ENCODE results near the gene TUBA4A. TPM values are rescaled to one million over a fixed set of nuclear protein-coding genes. Genes with fewer than 3 reads are reported as not detected.

TUBA4A gene
- total and polyA plus RNA-seq, 10 of the 15 experiments (the other 5 are each of a cell fraction or from before 2014, with no cell fraction given), result 58.2 to 325 (median 134) TPM

DNA sequence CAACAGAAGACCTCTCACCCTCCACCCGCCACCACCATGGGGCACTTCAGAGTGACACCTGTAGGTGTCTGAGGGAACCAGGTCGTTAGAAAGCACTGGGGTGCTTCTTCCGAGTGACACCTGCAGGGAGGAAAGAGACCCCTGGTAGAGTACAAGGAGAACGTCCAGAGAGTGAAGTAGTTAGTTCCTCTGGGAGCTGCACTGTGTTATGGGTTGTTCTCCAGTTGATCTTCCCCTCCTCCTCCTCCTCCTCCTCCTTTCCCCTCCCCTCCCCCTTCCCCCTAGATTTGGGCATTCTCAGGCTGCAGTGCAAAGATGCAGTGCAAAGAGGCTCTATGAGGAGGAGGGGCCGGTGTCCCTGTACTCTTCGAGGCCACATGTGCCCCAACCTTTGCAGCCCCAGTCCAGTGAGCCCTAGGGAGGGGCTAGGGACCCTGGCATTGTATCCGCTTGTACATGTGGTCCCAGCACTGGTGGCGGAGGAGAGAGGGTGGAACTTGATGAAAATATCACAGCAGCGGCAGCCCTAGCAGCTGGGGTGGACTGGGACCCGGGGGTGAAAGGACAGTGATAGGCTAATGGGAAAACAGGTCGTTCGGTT, 26.3 kb upstream of the TUBA4A start (continued):
- TF ChIP-seq, protein P1, sequence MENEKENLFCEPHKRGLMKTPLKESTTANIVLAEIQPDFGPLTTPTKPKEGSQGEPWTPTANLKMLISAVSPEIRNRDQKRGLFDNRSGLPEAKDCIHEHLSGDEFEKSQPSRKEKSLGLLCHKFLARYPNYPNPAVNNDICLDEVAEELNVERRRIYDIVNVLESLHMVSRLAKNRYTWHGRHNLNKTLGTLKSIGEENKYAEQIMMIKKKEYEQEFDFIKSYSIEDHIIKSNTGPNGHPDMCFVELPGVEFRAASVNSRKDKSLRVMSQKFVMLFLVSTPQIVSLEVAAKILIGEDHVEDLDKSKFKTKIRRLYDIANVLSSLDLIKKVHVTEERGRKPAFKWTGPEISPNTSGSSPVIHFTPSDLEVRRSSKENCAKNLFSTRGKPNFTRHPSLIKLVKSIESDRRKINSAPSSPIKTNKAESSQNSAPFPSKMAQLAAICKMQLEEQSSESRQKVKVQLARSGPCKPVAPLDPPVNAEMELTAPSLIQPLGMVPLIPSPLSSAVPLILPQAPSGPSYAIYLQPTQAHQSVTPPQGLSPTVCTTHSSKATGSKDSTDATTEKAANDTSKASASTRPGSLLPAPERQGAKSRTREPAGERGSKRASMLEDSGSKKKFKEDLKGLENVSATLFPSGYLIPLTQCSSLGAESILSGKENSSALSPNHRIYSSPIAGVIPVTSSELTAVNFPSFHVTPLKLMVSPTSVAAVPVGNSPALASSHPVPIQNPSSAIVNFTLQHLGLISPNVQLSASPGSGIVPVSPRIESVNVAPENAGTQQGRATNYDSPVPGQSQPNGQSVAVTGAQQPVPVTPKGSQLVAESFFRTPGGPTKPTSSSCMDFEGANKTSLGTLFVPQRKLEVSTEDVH (IDR thresholded peaks at IDR 0.05; ENCODE audit: low read depth, partially characterized antibody), result peak; percentile 28
- peak in 1 of 2 experiments; percentile 24; a peak in 1 of 4 replicates for TF ChIP-seq EP300 (IDR thresholded peaks at IDR 0.05; ENCODE audit: borderline replicate concordance in 1 of 2, control insufficient read depth in 1 of 2, low read depth in 2 of 2, low read length in 2 of 2)

DNA sequence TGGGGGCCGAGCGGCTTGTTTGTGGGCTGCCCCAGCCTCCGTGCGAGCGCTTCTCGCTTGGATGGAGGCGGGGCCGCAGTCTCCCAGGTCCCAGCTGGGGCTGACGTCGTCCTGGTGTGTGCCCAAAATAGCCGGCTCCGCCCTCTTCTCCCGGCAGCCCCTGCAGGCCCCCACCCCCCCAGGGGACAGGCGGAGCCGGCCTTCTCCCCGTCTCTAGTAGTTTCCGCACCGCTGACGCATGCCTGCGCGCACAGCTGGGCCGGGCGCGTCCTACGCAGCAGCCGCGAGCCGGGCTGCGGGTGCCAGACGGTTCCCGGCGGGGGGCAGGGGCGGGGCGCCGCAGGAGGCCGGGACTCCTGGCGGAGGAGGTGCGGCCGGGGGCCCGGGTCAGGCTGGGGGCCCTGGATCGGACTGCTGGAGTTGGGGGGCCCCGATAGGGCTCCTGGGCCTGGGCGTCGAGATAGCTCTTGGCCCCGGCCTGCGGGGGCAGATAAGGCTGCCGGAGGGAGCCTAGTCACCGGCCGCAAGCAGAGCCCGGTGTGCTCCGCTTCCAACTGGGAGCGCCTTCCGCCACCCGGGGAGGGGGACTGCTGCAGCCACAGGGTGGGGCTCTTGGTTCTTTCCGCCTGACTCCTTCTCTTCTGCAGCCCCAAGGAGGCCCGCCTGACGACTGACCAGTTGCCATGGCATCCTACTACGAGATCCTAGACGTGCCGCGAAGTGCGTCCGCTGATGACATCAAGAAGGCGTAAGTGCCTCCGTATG, 25.6 kb upstream of the TUBA4A start, which contains the start of gene DNAJB2:
Gene DNAJB2 (plus strand): TSS at position 216 of the 765 bp plus-strand sequence. CDS start 468 bp downstream, at position 684.
- peak; percentile 98 for FAIRE-seq
- peak within 1 kb of the TSS; percentile 95 for H3K4me2 ChIP-seq (ENCODE audit: control insufficient read depth, insufficient read depth)
- ChIA-PET RAD21 (ENCODE audit: unreplicated experiment) (interaction anchor here (0.8 to 5.9 kb wide), 11 partner anchors 14 to 220 kb away, joined by 3 to 78 read pairs (median 11); partner anchors contain the start of genes CNPPD1, GLB1L, GMPPA and STK16), CTCF (interaction anchor here (0.5 to 13.5 kb wide), 14 partner anchors 14 to 249 kb away, joined by 3 to 257 read pairs (median 21); partner anchors contain the start of genes CNPPD1, DNPEP, GLB1L and SLC23A3), POLR2A (interaction anchor here (0.5 to 7.0 kb wide), 10 partner anchors 12 to 385 kb away, joined by 3 to 160 read pairs (median 15); partner anchors contain the start of genes ANKZF1, ATG9A, CNPPD1 and DNPEP), SMC1A (ENCODE audit: uncharacterized antibody, unreplicated experiment) (interaction anchor here (0.6 to 8.8 kb wide), 9 partner anchors 14 to 145 kb away, joined by 3 to 98 read pairs (median 4); partner anchors contain the start of genes CNPPD1, GLB1L, NHEJ1 and STK16)
- BruUV-seq (replicated peaks), result no TSS peak
- H3K36me3 ChIP-seq (ENCODE audit: control insufficient read depth in 2 of 2, insufficient read depth in 2 of 2, low read length in 1 of 2), result no peaks in the 10 kb centered on the region; a peak in 1 of 4 replicates
- H4K20me1 ChIP-seq (ENCODE audit: control insufficient read depth, insufficient read depth), result no peaks in the 10 kb centered on the region
- peak within 1 kb of the TSS; percentile 98 for H2AFZ ChIP-seq (ENCODE audit: control insufficient read depth, low read depth, low read length)
- peak within 1 kb of the TSS; percentile 73 for H3K9ac ChIP-seq (ENCODE audit: control insufficient read depth, insufficient read depth, low read length)
- in situ Hi-C loops (cut with MboI), result no loop called here
- peak; percentile 89 for DNase-seq (ENCODE audit: low read depth, low spot score)
- 1% methylated on average over 59 of the region's 65 CpGs for WGBS (ENCODE audit: insufficient coverage, insufficient replicate concordance, low lambda C conversion rate, missing lambda C conversion rate)
- peaks cover 6% of the 10 kb centered on the region for H3K79me2 ChIP-seq (ENCODE audit: control insufficient read depth, insufficient read depth, low read length)
- peak within 1 kb of the TSS; percentile 90 for H3K27ac ChIP-seq (ENCODE audit: control insufficient read depth, insufficient read depth)
- peaks cover 26% of the 10 kb centered on the region for H3K4me1 ChIP-seq (ENCODE audit: control insufficient read depth, insufficient read depth, low read length)
- H3K9me3 ChIP-seq (replicated peaks; ENCODE audit: control insufficient read depth, insufficient read depth, low read length), result no peaks in the 10 kb centered on the region
- ATAC-seq, result peak; percentile 91
- intact Hi-C loops (cut with micrococcal nuclease; ENCODE audit: unreplicated experiment), result loop anchor here (1.0 to 5.0 kb wide), 7 partner anchors 16 to 318 kb away; partner anchors contain the start of genes ANKZF1, ATG9A, CNPPD1 and NHEJ1
- H3K27me3 ChIP-seq (replicated peaks in 1 of 2; ENCODE audit: control insufficient read depth in 2 of 2, insufficient read depth in 2 of 2, low read length in 1 of 2), result no peaks in the 10 kb centered on the region
- peak within 1 kb of the TSS; percentile 71 for H3K4me3 ChIP-seq
- TF ChIP-seq CREB1 (IDR thresholded peaks at IDR 0.05; ENCODE audit: low read depth) (peak; percentile 96), YY1 (IDR thresholded peaks at IDR 0.05; ENCODE audit: low read depth, low read length) (0 out of 2 replicates have a peak, but pooled peaks have one; percentile 47), ATF2 (IDR thresholded peaks at IDR 0.05; ENCODE audit: low read length) (peak; percentile 99), RFX5 (IDR thresholded peaks at IDR 0.05; ENCODE audit: low read depth, low read length) (peak; percentile 59; the same call in 1 of the 2 replicates), POLR2AphosphoS2 (IDR thresholded peaks at IDR 0.05; ENCODE audit: low read depth, low read length) (peak; percentile 78), SIX5 (IDR thresholded peaks at IDR 0.05; ENCODE audit: low read depth, low read length, severe bottlenecking) (no peak), KDM1A (IDR thresholded peaks at IDR 0.05; ENCODE audit: borderline replicate concordance) (no peak)
- TF ChIP-seq, protein P2, sequence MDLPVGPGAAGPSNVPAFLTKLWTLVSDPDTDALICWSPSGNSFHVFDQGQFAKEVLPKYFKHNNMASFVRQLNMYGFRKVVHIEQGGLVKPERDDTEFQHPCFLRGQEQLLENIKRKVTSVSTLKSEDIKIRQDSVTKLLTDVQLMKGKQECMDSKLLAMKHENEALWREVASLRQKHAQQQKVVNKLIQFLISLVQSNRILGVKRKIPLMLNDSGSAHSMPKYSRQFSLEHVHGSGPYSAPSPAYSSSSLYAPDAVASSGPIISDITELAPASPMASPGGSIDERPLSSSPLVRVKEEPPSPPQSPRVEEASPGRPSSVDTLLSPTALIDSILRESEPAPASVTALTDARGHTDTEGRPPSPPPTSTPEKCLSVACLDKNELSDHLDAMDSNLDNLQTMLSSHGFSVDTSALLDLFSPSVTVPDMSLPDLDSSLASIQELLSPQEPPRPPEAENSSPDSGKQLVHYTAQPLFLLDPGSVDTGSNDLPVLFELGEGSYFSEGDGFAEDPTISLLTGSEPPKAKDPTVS (IDR thresholded peaks at IDR 0.05; ENCODE audit: low read depth, low read length), result peak; percentile 61; the same call in 1 of the 2 replicates
- TF ChIP-seq, protein P3, sequence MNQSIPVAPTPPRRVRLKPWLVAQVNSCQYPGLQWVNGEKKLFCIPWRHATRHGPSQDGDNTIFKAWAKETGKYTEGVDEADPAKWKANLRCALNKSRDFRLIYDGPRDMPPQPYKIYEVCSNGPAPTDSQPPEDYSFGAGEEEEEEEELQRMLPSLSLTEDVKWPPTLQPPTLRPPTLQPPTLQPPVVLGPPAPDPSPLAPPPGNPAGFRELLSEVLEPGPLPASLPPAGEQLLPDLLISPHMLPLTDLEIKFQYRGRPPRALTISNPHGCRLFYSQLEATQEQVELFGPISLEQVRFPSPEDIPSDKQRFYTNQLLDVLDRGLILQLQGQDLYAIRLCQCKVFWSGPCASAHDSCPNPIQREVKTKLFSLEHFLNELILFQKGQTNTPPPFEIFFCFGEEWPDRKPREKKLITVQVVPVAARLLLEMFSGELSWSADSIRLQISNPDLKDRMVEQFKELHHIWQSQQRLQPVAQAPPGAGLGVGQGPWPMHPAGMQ (IDR thresholded peaks at IDR 0.05; ENCODE audit: borderline replicate concordance), result no peak

Data from GM12878 (cell line).